PC-9 (cell line): ENCODE data around the gene EPHB1. TPM values are rescaled to one million over a fixed set of nuclear protein-coding genes. Genes with fewer than 3 reads are reported as not detected.

Experiments used
- BruUV-seq: library from RNA; stranded (reverse); fragments of 400-500 nt; replicated peaks from 2 replicates; lab custom pipeline; 2021; lab: Mats Ljungman, UMichigan
- CTCF ChIA-PET: fragments of 300-600 bp; sonication (Branson Sonifier 250); formaldehyde crosslinking; loops from one replicate; lab custom pipeline; 2022; ENCODE audit warnings: antibody characterized with exemption; lab: Charles Lee
- POLR2A ChIA-PET: fragments of 300-600 bp; sonication (Branson Sonifier 250); formaldehyde crosslinking; loops from one replicate; lab custom pipeline; 2022; ENCODE audit warnings: antibody characterized with exemption; ENCODE audit not compliant: unreplicated experiment; lab: Charles Lee
- DNase-seq, 2 experiments: peaks; one replicate each; pipeline versions ENCODE4 v3.0.0 to v3.0.0-alpha.2; 2015 to 2022; ENCODE audit warnings: mixed read lengths in 1 of 2
- H2AFZ ChIP-seq: fragments of 200-600 bp; sonication (generic); 2 replicates; pipeline ENCODE4 v1.8.1; 2017; ENCODE audit warnings: antibody characterized with exemption
- H3F3A ChIP-seq: fragments of 200-600 bp; sonication (generic); 2 replicates; pipeline ENCODE4 v1.8.1; 2017; ENCODE audit warnings: antibody characterized with exemption, mild to moderate bottlenecking, low read depth; ENCODE audit not compliant: insufficient read depth
- H3K27ac ChIP-seq: fragments of 200-600 bp; sonication (generic); 2 replicates; pipeline ENCODE4 v1.6.1; 2016; ENCODE audit warnings: mixed run types
- H3K27me3 ChIP-seq: fragments of 200-600 bp; sonication (generic); 2 replicates; pipeline ENCODE4 v1.6.1; 2016; ENCODE audit warnings: low read depth, mixed run types; ENCODE audit not compliant: insufficient read depth
- H3K36me3 ChIP-seq: fragments of 200-600 bp; sonication (generic); 2 replicates; pipeline ENCODE4 v1.6.1; 2016; ENCODE audit warnings: low read depth, mixed run types
- H3K4me1 ChIP-seq: fragments of 200-600 bp; sonication (generic); replicated peaks from 2 replicates; pipeline ENCODE4 v1.6.1; 2016; ENCODE audit warnings: mixed run types; ENCODE audit not compliant: insufficient read depth
- H3K4me2 ChIP-seq: fragments of 200-600 bp; sonication (generic); 2 replicates; pipeline ENCODE4 v1.6.1; 2017; ENCODE audit warnings: mixed run types
- H3K4me3 ChIP-seq: fragments of 200-600 bp; sonication (generic); 2 replicates; pipeline ENCODE4 v1.6.1; 2016; ENCODE audit warnings: mixed run types
- H3K79me2 ChIP-seq: fragments of 200-600 bp; sonication (generic); 2 replicates; pipeline ENCODE4 v1.6.1; 2017; ENCODE audit warnings: low read depth, mixed run types
- H3K9me2 ChIP-seq: fragments of 200-600 bp; sonication (generic); 2 replicates; pipeline ENCODE4 v1.8.1; 2017; ENCODE audit warnings: mild to moderate bottlenecking; ENCODE audit not compliant: insufficient read depth
- H3K9me3 ChIP-seq: fragments of 200-600 bp; sonication (generic); 2 replicates; pipeline ENCODE4 v1.8.1; 2016; ENCODE audit warnings: low read depth; ENCODE audit not compliant: insufficient read depth
- H4K20me1 ChIP-seq: fragments of 200-600 bp; sonication (generic); 2 replicates; pipeline ENCODE4 v1.8.1; 2017; ENCODE audit not compliant: insufficient read depth
- EZH2 ChIP-seq: fragments of 200-600 bp; sonication (generic); IDR thresholded peaks from 2 replicates; pipeline ENCODE4 v1.8.0; 2017; ENCODE audit warnings: antibody characterized with exemption, low read depth
- intact Hi-C: fragments of 100-400 bp; cut with micrococcal nuclease; formaldehyde crosslinking; loops from one replicate; pipeline ENCODE4 v1.10.0; 2022; ENCODE audit not compliant: unreplicated experiment
- total RNA-seq: library from RNA; stranded (reverse); gene quantifications from 2 replicates; pipeline ENCODE4 v1.2.3, GENCODE V29; 2021
- TF ChIP-seq, protein P1 (sequence below): fragments of 200-600 bp; sonication (generic); conservative IDR thresholded peaks from 2 replicates; pipeline ENCODE4 v1.6.1; 2017; ENCODE audit warnings: mixed run types, antibody characterized with exemption, mild to moderate bottlenecking, moderate library complexity

Gene EPHB1
- total RNA-seq, 1 experiment from 2014 or later: 0.15 TPM

DNA sequence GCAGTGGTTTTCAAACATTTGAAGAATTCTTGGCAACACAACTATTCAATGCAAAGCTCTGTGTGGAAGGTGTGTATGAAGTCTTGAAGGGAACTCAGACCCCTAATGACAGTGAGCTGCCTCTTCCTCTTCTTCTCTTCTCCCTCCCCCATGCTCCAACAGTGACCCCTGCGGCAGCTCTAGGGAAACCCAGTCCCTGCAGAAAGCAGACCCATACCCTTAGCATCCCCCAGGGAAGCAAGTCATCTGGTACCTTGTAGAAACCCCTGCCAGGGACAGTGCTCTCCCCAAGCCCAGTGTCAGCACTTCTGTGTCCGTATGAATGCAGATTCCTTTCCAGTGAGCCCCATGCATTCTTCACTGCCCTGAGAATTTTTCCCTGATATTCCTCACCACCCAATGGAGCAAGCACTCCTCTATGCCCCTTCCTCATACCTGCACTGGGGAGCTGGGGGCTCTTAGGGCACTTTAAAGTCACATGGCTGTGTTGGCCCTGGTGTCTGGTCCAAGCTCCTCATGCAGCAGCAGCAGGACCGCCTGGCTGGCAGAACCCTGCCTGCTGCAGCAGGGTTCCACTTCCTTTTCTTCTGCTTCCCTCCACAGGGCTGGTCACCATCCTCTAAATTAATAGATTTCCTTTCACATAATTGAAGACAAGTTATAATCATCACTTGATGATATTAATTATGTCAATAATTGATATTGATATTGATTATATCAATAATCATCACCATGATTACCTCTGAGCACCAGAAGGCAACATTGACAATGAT, 442.5 kb downstream of the EPHB1 start:
- peaks cover 5% of the 10 kb centered on the region; the same call in 1 of the 2 replicates for H3K27me3 ChIP-seq
- no peak overlapping the region for H3K4me3 ChIP-seq
- no peaks in the 10 kb centered on the region for H3K36me3 ChIP-seq
- no peaks in the 10 kb centered on the region for H3F3A ChIP-seq
- TF ChIP-seq, protein P1, sequence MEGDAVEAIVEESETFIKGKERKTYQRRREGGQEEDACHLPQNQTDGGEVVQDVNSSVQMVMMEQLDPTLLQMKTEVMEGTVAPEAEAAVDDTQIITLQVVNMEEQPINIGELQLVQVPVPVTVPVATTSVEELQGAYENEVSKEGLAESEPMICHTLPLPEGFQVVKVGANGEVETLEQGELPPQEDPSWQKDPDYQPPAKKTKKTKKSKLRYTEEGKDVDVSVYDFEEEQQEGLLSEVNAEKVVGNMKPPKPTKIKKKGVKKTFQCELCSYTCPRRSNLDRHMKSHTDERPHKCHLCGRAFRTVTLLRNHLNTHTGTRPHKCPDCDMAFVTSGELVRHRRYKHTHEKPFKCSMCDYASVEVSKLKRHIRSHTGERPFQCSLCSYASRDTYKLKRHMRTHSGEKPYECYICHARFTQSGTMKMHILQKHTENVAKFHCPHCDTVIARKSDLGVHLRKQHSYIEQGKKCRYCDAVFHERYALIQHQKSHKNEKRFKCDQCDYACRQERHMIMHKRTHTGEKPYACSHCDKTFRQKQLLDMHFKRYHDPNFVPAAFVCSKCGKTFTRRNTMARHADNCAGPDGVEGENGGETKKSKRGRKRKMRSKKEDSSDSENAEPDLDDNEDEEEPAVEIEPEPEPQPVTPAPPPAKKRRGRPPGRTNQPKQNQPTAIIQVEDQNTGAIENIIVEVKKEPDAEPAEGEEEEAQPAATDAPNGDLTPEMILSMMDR: no peak
- TF ChIP-seq EZH2: no peak
- ChIA-PET CTCF (no interaction called here), POLR2A (no interaction called here)
- H4K20me1 ChIP-seq: no peaks in the 10 kb centered on the region; the same call in 1 of the 2 replicates
- no peaks in the 10 kb centered on the region for H3K4me1 ChIP-seq
- intact Hi-C loops: no loop called here
- H3K79me2 ChIP-seq: no peaks in the 10 kb centered on the region
- no peak overlapping the region for H3K27ac ChIP-seq
- no peaks in the 10 kb centered on the region for H3K9me3 ChIP-seq
- no peaks in the 10 kb centered on the region for H3K9me2 ChIP-seq
- H2AFZ ChIP-seq: no peak overlapping the region
- no TSS peak for BruUV-seq
- no peak overlapping the region for H3K4me2 ChIP-seq
- DNase-seq: no peak

DNA sequence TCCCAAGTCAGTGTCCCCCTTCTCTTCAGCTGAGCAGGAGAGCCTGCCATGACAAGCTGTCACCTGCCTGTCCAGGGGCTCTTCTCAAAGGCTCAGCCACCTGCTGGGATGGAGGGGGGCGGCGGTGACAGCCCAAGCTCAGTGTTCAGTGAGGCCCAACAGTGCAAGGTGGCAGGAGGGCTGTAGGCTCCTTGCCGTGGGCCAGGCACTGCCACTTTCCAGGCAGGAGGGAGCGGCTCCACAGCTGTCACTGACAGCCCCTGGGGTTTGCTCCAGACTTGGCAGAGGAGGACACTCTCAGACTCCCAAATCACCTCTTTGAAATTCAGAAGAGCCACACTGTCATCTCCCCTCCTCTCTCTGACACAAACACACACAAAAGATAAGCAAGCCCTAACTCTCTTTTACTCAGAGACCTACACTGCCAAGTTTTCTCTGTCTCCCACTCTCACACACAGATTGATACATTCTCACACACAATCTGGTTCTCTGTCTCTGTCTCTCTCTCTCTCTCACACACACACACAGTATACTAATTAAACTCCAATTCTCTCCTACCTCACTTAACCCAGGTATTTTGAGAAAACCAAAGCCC, 443.3 kb downstream of the EPHB1 start:
- Histone ChIP-seq H3K9me2 (no peaks in the 10 kb centered on the region), H3K9me3 (no peaks in the 10 kb centered on the region), H3K4me3 (no peak overlapping the region), H3K4me1 (no peaks in the 10 kb centered on the region), H3F3A (no peaks in the 10 kb centered on the region), H3K4me2 (no peak overlapping the region), H3K27ac (no peak overlapping the region), H3K79me2 (no peaks in the 10 kb centered on the region), H3K27me3 (peaks cover 9% of the 10 kb centered on the region), H4K20me1 (no peaks in the 10 kb centered on the region; the same call in 1 of the 2 replicates), H2AFZ (no peak overlapping the region), H3K36me3 (no peaks in the 10 kb centered on the region)
- intact Hi-C loops: no loop called here
- DNase-seq: no peak
- TF ChIP-seq, protein P1: no peak
- no peak for TF ChIP-seq EZH2
- CTCF ChIA-PET: no interaction called here
- no TSS peak for BruUV-seq
- POLR2A ChIA-PET: no interaction called here

DNA sequence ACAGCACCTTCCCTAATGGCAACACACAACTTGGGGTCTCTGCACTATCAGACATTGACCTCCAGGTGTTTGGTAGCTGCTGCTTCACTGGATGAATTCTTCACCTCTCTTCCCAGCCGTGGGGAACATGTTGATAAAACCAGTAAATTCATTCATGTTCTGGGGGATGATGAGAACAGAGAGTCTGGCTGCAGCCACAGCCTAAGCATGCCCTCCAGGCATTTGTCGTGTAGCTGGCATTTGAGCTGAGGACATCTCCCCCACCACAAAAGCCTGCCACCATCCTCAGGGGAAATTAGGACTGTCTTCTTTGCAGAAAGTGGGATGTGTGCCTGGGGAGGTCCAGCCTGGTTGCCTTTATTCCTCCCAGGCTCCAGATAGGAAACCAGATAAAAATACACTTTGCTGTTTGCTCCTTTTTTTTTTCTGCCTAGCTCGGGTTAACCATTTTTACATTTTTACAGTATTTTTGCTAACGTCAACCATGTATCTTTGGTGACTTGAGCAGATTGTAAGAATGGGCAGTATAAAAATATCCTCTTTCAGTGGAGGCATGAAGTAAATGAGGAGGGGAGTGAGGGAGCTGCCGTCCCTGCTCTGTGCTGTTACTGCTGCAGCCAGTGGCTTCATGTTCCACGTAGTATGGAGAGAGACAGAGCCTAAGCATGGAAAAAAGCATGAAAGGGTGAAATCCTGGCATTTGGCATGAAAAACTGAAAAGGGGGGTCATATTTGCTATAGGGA, 444.0 kb downstream of the EPHB1 start:
- no peak overlapping the region for H3K4me2 ChIP-seq
- POLR2A ChIA-PET: no interaction called here
- peaks cover 10% of the 10 kb centered on the region for H3K27me3 ChIP-seq
- H2AFZ ChIP-seq: no peak overlapping the region
- DNase-seq: no peak
- CTCF ChIA-PET: interaction anchor here (0.6 kb wide), 1 partner anchor 8 kb away, joined by 3 read pairs; no protein-coding TSS in a partner anchor
- no peaks in the 10 kb centered on the region for H3K36me3 ChIP-seq
- H4K20me1 ChIP-seq: no peaks in the 10 kb centered on the region; the same call in 1 of the 2 replicates
- BruUV-seq: no TSS peak
- no peak overlapping the region for H3K4me3 ChIP-seq
- no peaks in the 10 kb centered on the region for H3K9me2 ChIP-seq
- no peaks in the 10 kb centered on the region for H3K4me1 ChIP-seq
- intact Hi-C loops: no loop called here
- no peak for TF ChIP-seq EZH2
- TF ChIP-seq, protein P1: no peak
- H3K27ac ChIP-seq: no peak overlapping the region
- no peaks in the 10 kb centered on the region for H3F3A ChIP-seq
- H3K79me2 ChIP-seq: no peaks in the 10 kb centered on the region
- no peaks in the 10 kb centered on the region for H3K9me3 ChIP-seq
